NCI-H446 treated with DMSO at 0.1 percent for 48 hours (cell line): ENCODE results near the gene TNK2.

Experiments
- DNase-seq: peaks from one replicate; lab custom pipeline; 2025; lab: John Stamatoyannopoulos, UW

The TNK2 gene

GRCh38 chr3:195899701-195900435 is 8.5 kb downstream of the TNK2 start:
- DNase-seq: no peak

- DNase-seq: no peak
Observed at GRCh38 chr3:195897853-195898415, 10.4 kb downstream of the TNK2 start.

GRCh38 chr3:195897081-195897852 is 11.1 kb downstream of the TNK2 start:
- DNase-seq: no peak

GRCh38 chr3:195896361-195897080 is 11.8 kb downstream of the TNK2 start:
- no peak for DNase-seq

- DNase-seq: no peak
Observed at GRCh38 chr3:195895861-195896360, 12.4 kb downstream of the TNK2 start.

- peak; percentile 54 for DNase-seq
Observed at GRCh38 chr3:195895078-195895860, 13.1 kb downstream of the TNK2 start.

- DNase-seq: no peak
Observed at GRCh38 chr3:195893916-195894465, 14.4 kb downstream of the TNK2 start.

GRCh38 chr3:195893516-195893915 is 14.8 kb downstream of the TNK2 start:
- no peak for DNase-seq

- peak; percentile 15 for DNase-seq
Observed at GRCh38 chr3:195893044-195893395, 15.3 kb downstream of the TNK2 start.

- no peak for DNase-seq
Observed at GRCh38 chr3:195892105-195893043, 16.0 kb downstream of the TNK2 start.

- no peak for DNase-seq
Observed at GRCh38 chr3:195891431-195892104, 16.8 kb downstream of the TNK2 start.

- DNase-seq: no peak
Observed at GRCh38 chr3:195889870-195890295, 18.5 kb downstream of the TNK2 start.

- DNase-seq: no peak
Observed at GRCh38 chr3:195888981-195889869, 19.1 kb downstream of the TNK2 start.

GRCh38 chr3:195888311-195888761 is 20.0 kb downstream of the TNK2 start:
- DNase-seq: no peak

- DNase-seq: no peak
Observed at GRCh38 chr3:195887670-195888069, 20.7 kb downstream of the TNK2 start.

GRCh38 chr3:195886181-195887141 is 21.9 kb downstream of the TNK2 start:
- no peak for DNase-seq
